GM21515 (cell line): ENCODE data around the gene DUSP8.
"Not testable (repeated sequence)": the region's sequence is repeated elsewhere in the genome, so short reads cannot be mapped to it uniquely, and the experiment has no call there.

ENCODE experiments used
- ATAC-seq: cut with Tn5 transposase; IDR thresholded peaks from one replicate; pipeline ENCODE4 v1.9.1; 2021; ENCODE audit not compliant: unreplicated experiment

Gene DUSP8

GRCh38 chr11:1572197-1573076 is at the start of gene DUSP8:
Gene DUSP8, minus strand, starts transcription at chr11:1572271. Its CDS starts 6,445 bp downstream, at chr11:1565826.
- peak; percentile 49 for ATAC-seq

DNA sequence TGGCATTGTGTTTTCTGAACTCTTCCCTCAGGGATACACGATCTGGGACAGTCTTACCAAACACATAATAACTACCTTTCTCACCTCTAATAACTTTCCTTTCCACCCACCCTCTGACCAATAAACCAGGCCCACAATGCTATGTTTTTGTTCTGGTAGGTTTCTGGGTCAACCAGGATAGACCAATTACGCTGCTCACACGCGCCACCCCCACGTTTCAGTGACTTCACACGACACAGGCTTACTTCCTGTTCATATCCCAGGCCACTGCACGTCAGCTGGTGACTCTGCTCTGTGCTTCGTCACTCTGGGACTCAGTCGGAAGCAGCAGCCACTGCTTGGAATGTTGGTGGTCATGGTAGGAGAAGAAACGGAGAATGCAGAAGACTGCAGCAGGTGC is 47.4 kb upstream of the DUSP8 start:
- no peak for ATAC-seq

- no peak for ATAC-seq
Observed at GRCh38 chr11:1618231-1618630, 46.2 kb upstream of the DUSP8 start.

- ATAC-seq: no peak
Observed at GRCh38 chr11:1608363-1608762, 36.3 kb upstream of the DUSP8 start, which contains the start of gene KRTAP5-3. Gene KRTAP5-3, minus strand, starts transcription at chr11:1608463. Its CDS starts 78 bp downstream, at chr11:1608385.

DNA sequence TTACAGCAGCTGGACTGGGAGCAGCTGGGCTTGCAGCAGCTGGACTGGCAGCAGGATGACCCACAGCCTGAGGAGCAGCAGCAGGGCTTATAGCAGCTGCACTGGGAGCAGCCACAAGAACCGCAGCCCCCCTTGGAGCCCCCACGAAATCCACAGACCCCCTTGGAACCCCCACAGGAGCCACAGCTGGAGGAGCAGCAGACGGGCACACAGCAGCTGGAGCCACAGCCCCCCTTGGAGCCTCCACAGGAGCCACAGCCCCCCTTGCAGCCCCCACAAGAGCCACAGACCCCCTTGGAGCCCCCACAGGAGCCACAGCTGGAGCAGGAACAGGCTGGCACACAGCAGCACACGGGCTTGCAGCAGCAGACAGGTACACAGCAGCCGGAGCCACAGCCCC is 35.8 kb upstream of the DUSP8 start:
- not testable (repeated sequence) for ATAC-seq

DNA sequence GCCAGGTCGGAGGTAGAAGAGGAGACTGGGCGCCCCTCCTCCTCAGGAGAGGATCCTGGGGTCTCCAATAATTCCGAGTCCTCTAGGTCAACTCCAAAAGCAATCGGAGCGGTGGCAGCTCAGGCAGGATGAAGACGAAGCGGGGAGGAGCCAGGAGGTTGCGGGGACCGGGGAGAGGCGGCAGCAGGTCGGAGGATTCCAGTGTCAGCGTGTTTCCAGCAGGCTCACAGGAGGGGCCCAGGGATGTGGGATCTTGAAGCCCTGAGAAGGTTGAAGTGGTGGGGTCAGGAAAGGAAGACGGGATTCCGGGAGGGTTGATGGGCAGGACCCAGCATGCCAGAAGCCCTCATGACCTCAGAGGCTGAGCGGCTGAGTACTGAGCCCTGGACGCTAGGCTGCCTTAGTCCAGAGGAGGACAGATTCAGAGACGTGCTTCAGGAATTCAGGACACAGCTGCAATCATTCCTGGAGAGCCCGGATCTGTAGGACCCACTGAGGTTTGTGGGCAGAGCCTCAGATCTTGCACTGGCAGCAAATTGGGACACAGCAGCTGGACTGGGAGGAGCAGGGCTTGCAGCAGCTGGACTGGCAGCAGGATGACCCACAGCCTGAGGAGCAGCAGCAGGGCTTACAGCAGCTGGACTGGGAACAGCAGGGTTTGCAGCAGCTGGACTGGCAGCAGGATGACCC is 35.2 kb upstream of the DUSP8 start:
- ATAC-seq: not testable (repeated sequence)

DNA sequence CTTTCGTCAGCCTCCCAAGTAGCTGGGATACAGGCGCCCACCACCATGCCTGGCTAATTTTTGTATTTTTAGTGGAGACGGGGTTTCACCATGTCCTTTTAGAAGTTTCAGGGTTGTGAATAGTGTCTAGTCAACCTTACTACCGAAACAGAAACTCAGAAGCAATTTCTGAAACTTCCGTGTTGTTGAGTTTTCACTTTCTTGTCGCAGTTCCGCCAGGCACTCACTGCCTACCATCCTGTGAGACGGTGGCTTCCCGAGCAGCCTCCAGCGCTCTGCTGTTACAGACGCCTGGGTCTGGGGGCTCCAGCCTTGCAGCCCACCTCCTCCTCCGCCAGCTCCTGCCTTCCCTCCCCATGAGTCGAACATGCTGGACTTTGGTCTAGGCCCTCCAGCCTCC is 33.9 kb upstream of the DUSP8 start:
- peak; percentile 89 for ATAC-seq

DNA sequence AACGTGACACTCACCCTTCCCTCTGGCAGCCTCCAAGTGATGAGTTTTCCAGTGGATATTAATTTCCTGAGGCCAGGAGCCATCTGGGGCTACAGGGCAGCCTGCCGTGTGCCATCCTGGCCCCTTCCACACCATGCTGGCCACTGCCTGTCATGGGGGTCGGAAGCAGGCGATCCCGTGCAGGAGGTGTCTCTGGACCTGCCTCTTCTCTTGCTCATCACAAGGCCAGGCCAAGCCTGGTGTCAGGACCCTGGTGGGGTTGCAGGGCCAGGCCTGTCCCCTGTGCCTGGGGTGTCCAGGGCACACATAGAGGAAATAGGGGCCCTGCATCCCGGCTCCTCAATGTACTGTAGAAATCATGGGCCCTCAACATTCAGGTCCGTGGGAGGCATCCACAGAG is 32.6 kb upstream of the DUSP8 start:
- no peak for ATAC-seq

DNA sequence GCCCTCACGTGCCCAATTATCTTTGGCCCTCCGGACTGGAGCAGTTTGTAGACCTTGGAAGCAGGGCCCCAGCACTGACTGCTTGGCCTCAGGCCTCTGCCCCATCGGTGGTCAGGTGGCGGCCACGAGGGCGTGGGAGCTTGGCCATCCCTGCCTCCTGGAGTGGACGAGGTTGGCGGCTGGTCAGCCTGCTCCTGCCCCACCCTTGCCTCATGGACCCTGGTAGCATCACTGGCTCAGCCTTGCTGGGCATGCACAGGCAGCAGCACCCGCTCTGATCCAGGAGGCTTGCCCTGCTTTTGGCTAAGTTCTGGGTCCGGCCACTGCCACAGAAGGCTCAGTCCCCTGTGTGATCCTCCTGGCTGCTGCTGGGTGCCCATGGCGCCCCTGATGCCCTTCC is 32.1 kb upstream of the DUSP8 start:
- ATAC-seq: no peak

- ATAC-seq: no peak
Observed at GRCh38 chr11:1603629-1604028, 31.6 kb upstream of the DUSP8 start.

DNA sequence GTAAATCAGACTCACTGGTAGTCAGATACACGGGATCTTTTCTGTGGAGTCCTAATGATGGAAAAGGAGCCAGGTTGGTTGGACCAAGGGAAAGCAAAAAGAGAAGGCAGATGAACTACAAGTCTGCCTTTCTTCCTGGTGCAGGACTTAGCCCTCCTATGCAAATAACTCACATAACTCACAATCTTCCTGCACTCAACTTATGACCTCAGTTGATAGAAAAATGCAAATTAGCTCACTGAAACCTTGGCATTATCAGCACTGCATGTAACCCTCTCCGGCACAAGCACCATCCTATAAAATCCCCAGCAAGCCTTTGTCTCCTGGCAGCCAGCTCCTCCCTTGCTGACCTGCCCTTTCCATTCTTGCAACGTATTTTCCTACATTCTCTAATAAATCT is 29.6 kb upstream of the DUSP8 start:
- not testable (repeated sequence) for ATAC-seq

DNA sequence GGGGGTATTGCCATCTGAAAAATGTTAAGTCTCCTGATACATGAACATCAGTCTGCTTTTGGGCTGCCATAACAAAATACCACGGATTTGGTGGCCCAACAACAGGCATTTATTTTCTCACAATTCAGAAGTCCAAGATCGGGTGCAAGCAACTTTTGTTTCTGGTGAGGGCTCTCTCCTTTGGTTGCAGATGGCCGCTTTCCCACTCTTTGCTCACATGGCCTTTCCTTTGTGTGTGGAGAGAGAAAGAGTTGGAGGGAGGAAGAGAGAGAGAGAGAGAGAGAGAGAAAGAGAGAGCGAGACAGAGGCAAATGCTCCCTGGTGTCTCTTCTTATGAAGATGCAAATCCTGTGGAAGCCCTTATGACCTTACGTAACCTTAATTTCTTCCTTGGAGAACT is 28.6 kb upstream of the DUSP8 start:
- ATAC-seq: no peak

- ATAC-seq: no peak
Observed at GRCh38 chr11:1598816-1599215, 26.7 kb upstream of the DUSP8 start.

DNA sequence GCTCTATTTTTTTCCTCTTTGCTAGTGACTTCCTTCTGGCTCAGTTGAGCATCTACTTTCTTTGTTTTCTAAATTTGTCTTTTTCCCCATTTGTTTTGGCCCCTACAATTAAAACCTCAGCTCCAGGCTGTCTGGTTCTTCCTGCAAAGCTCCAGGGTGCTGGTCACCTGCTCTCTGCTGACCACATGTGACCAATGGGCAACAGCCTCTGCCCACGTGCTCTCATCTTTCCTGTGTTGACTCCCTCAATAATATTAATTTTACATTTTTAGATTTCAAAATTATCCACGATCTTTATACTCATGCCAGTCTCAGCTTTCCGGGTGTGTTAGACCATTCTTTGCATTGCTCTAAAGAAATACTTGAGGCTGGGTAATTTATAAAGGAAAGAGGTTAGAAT is 26.3 kb upstream of the DUSP8 start:
- not testable (repeated sequence) for ATAC-seq

- no peak for ATAC-seq
Observed at GRCh38 chr11:1597994-1598380, 25.9 kb upstream of the DUSP8 start, which contains the start of gene KRTAP5-2. Gene KRTAP5-2, minus strand, starts transcription at chr11:1598294. Its CDS starts 44 bp downstream, at chr11:1598250.

DNA sequence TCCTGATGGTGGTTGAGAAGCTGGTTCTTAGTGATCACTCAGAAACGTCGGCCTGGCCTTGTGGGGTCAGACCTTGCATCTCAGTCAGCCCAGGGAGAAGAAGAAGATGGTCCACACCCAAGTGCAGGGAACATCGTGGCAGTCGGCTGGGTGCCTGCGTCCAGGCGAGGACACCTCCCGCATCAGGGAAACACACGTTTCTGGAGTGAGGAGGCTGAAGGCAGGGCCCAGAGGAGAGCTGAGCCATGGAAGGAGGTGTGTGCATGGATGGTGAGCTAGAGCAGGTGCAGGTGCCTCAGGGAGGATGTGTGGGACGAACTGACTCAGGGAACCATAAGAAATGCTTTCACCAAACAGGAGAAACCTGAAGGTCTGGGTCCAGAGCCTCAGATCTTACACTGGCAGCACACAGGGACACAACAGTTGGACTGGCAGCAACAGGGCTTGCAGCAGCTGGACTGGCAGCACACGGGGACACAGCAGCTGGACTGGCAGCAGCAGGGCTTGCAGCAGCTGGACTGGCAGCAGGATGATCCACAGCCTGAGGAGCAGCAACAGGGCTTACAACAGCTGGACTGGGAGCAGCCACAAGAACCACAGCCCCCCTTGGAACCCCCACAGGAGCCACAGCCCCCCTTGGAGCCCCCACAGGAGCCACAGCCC is 25.4 kb upstream of the DUSP8 start:
- no peak for ATAC-seq

GRCh38 chr11:1596576-1597121 is 24.6 kb upstream of the DUSP8 start:
- not testable (repeated sequence) for ATAC-seq

GRCh38 chr11:1595994-1596575 is 24.0 kb upstream of the DUSP8 start:
- not testable (repeated sequence) for ATAC-seq

GRCh38 chr11:1592628-1593027 is 20.6 kb upstream of the DUSP8 start:
- ATAC-seq: no peak

DNA sequence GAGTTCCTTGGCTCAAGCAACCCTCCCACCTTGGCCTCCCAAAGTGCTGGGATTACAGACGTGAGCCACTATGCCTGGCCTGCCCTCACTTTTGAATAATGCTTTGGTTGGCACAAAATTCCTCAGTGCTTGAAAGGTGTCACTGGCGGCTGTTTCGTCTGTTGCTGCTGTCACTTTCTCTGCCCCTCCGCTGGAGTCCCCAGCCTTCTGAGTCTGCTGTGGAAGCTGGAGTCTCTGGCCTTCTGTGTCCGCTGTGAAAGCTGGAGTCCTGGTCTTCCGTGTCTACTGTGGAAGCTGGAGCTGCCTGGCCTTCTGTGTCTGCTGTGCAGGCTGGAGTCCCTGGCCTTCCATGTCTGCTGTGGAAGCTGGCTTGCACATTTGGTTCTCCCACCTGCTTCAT is 17.9 kb upstream of the DUSP8 start:
- ATAC-seq: no peak
